ENCODE measurements around the gene SLC6A18.

DNA sequence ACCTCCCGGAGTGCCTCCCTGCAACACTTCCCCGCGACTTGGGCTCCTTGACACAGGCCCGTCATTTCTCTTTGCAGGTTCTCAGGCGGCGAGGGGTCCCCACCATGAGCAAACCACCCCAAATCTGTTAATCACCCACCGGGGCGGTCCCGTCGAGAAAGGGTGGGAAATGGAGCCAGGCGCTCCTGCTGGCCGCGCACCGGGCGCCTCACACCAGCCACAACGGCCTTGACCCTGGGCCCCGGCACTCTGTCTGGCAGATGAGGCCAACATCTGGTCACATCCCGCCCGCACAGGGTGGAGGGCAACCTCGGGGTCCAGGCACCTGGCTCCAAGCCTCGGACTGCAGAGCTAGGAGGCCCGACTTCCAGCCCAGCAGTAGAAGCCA is 70.5 kb downstream of the SLC6A18 start:
- TF ChIP-seq, protein P1, sequence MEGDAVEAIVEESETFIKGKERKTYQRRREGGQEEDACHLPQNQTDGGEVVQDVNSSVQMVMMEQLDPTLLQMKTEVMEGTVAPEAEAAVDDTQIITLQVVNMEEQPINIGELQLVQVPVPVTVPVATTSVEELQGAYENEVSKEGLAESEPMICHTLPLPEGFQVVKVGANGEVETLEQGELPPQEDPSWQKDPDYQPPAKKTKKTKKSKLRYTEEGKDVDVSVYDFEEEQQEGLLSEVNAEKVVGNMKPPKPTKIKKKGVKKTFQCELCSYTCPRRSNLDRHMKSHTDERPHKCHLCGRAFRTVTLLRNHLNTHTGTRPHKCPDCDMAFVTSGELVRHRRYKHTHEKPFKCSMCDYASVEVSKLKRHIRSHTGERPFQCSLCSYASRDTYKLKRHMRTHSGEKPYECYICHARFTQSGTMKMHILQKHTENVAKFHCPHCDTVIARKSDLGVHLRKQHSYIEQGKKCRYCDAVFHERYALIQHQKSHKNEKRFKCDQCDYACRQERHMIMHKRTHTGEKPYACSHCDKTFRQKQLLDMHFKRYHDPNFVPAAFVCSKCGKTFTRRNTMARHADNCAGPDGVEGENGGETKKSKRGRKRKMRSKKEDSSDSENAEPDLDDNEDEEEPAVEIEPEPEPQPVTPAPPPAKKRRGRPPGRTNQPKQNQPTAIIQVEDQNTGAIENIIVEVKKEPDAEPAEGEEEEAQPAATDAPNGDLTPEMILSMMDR (IDR thresholded peaks at IDR 0.05; ENCODE audit: insufficient read depth, low read length, poor library complexity, severe bottlenecking), result no peak
- no peak for TF ChIP-seq EZH2phosphoT487 (conservative IDR thresholded peaks at IDR 0.05; ENCODE audit: low read length)

Data from SU-DHL-6 (cell line).